Measurements from ENCODE around the gene NKPD1. TPM values are rescaled to one million over a fixed set of nuclear protein-coding genes. Genes with fewer than 3 reads are reported as not detected.

NKPD1 gene
- polyA plus RNA-seq, 1 of the 3 experiments (the other 2 are of a cell fraction): 0.12 TPM

DNA sequence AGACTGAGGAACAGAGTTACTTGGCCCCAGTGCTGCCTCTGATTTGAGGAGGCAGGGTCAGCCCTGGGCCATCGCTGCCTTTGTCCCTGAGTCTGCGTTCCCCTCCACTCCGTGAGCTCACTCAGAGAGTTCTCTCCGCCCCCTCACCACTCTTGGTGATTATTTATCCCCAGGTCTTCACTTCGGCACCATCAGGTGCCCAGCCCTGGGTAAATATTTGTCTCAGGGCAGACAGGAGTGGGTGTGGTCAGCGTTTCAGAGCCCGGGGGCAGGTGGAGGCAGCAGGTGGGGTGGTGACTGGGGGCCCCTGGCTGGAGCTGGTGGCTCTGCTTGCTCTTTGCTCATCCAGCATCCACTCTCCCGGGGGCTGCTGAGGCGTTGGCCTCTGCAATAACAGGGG lies 47.2 kb downstream of the NKPD1 start:
- Histone ChIP-seq H3K9me2 (no peaks in the 10 kb centered on the region), H3F3A (replicated peaks; ENCODE audit: insufficient read depth) (no peaks in the 10 kb centered on the region), H4K20me1 (ENCODE audit: insufficient read depth) (peaks cover 94% of the 10 kb centered on the region), H3K27me3 (ENCODE audit: insufficient read depth) (no peaks in the 10 kb centered on the region), H3K36me3 (replicated peaks in 1 of 2; ENCODE audit: control insufficient read depth in 1 of 2, insufficient read depth in 2 of 2, low read length in 1 of 2) (no peaks in the 10 kb centered on the region), H3K79me2 (ENCODE audit: insufficient read depth) (peaks cover 90% of the 10 kb centered on the region), H2AFZ (ENCODE audit: low read depth) (no peak overlapping the region), H3K27ac (ENCODE audit: low read depth in 2 of 2, low read length in 1 of 2) (no peak overlapping the region), H3K4me2 (no peak overlapping the region), H3K9me3 (no peaks in the 10 kb centered on the region), H3K4me3 (ENCODE audit: low read depth in 2 of 2, low read length in 1 of 2) (no peak overlapping the region), H3K4me1 (ENCODE audit: control insufficient read depth in 1 of 2, insufficient read depth in 2 of 2, low read depth in 1 of 2, low read length in 1 of 2) (peaks cover 0 to 4% of the 10 kb centered on the region in 2 experiments; a peak in 1 of 4 replicates), H3K9ac (no peak overlapping the region)
- TF ChIP-seq ELF1 (IDR thresholded peaks at IDR 0.05) (no peak), SIN3A (IDR thresholded peaks at IDR 0.05; ENCODE audit: borderline replicate concordance, low read depth, low read length) (no peak), POLR2AphosphoS5 (IDR thresholded peaks at IDR 0.05; ENCODE audit: low read depth, low read length) (no peak), RCOR1 (IDR thresholded peaks at IDR 0.05; ENCODE audit: low read length) (no peak), CHD2 (IDR thresholded peaks at IDR 0.05; ENCODE audit: low read length, partially characterized antibody) (no peak), GABPA (IDR thresholded peaks at IDR 0.05; ENCODE audit: low read depth) (no peak), MXI1 (IDR thresholded peaks at IDR 0.05; ENCODE audit: low read depth, low read length) (no peak), RXRA (IDR thresholded peaks at IDR 0.05; ENCODE audit: borderline replicate concordance, low read depth) (no peak), MEF2A (IDR thresholded peaks at IDR 0.05; ENCODE audit: borderline replicate concordance, low read depth) (no peak), EZH2phosphoT487 (IDR thresholded peaks at IDR 0.05; ENCODE audit: borderline replicate concordance, low read depth) (no peak), TCF12 (IDR thresholded peaks at IDR 0.05) (no peak), YY1 (IDR thresholded peaks at IDR 0.05; ENCODE audit: low read depth) (no peak), JUND (IDR thresholded peaks at IDR 0.05) (no peak), GATA2 (CRISPR knock-in tag; IDR thresholded peaks at IDR 0.05) (no peak), NFIC (IDR thresholded peaks at IDR 0.05; ENCODE audit: borderline replicate concordance) (no peak)
- TF ChIP-seq, protein P1, sequence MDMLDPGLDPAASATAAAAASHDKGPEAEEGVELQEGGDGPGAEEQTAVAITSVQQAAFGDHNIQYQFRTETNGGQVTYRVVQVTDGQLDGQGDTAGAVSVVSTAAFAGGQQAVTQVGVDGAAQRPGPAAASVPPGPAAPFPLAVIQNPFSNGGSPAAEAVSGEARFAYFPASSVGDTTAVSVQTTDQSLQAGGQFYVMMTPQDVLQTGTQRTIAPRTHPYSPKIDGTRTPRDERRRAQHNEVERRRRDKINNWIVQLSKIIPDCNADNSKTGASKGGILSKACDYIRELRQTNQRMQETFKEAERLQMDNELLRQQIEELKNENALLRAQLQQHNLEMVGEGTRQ (IDR thresholded peaks at IDR 0.05; ENCODE audit: borderline replicate concordance, low read depth, low read length): no peak
- TF ChIP-seq, protein P2, sequence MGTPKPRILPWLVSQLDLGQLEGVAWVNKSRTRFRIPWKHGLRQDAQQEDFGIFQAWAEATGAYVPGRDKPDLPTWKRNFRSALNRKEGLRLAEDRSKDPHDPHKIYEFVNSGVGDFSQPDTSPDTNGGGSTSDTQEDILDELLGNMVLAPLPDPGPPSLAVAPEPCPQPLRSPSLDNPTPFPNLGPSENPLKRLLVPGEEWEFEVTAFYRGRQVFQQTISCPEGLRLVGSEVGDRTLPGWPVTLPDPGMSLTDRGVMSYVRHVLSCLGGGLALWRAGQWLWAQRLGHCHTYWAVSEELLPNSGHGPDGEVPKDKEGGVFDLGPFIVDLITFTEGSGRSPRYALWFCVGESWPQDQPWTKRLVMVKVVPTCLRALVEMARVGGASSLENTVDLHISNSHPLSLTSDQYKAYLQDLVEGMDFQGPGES (IDR thresholded peaks at IDR 0.05; ENCODE audit: low read depth, low read length): no peak
- TF ChIP-seq, protein P3, sequence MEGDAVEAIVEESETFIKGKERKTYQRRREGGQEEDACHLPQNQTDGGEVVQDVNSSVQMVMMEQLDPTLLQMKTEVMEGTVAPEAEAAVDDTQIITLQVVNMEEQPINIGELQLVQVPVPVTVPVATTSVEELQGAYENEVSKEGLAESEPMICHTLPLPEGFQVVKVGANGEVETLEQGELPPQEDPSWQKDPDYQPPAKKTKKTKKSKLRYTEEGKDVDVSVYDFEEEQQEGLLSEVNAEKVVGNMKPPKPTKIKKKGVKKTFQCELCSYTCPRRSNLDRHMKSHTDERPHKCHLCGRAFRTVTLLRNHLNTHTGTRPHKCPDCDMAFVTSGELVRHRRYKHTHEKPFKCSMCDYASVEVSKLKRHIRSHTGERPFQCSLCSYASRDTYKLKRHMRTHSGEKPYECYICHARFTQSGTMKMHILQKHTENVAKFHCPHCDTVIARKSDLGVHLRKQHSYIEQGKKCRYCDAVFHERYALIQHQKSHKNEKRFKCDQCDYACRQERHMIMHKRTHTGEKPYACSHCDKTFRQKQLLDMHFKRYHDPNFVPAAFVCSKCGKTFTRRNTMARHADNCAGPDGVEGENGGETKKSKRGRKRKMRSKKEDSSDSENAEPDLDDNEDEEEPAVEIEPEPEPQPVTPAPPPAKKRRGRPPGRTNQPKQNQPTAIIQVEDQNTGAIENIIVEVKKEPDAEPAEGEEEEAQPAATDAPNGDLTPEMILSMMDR (IDR thresholded peaks at IDR 0.05): no peak
- TF ChIP-seq, protein P4, sequence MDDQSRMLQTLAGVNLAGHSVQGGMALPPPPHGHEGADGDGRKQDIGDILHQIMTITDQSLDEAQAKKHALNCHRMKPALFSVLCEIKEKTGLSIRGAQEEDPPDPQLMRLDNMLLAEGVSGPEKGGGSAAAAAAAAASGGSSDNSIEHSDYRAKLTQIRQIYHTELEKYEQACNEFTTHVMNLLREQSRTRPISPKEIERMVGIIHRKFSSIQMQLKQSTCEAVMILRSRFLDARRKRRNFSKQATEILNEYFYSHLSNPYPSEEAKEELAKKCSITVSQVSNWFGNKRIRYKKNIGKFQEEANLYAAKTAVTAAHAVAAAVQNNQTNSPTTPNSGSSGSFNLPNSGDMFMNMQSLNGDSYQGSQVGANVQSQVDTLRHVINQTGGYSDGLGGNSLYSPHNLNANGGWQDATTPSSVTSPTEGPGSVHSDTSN (IDR thresholded peaks at IDR 0.05): no peak
- TF ChIP-seq, protein P5, sequence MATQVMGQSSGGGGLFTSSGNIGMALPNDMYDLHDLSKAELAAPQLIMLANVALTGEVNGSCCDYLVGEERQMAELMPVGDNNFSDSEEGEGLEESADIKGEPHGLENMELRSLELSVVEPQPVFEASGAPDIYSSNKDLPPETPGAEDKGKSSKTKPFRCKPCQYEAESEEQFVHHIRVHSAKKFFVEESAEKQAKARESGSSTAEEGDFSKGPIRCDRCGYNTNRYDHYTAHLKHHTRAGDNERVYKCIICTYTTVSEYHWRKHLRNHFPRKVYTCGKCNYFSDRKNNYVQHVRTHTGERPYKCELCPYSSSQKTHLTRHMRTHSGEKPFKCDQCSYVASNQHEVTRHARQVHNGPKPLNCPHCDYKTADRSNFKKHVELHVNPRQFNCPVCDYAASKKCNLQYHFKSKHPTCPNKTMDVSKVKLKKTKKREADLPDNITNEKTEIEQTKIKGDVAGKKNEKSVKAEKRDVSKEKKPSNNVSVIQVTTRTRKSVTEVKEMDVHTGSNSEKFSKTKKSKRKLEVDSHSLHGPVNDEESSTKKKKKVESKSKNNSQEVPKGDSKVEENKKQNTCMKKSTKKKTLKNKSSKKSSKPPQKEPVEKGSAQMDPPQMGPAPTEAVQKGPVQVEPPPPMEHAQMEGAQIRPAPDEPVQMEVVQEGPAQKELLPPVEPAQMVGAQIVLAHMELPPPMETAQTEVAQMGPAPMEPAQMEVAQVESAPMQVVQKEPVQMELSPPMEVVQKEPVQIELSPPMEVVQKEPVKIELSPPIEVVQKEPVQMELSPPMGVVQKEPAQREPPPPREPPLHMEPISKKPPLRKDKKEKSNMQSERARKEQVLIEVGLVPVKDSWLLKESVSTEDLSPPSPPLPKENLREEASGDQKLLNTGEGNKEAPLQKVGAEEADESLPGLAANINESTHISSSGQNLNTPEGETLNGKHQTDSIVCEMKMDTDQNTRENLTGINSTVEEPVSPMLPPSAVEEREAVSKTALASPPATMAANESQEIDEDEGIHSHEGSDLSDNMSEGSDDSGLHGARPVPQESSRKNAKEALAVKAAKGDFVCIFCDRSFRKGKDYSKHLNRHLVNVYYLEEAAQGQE (IDR thresholded peaks at IDR 0.05; ENCODE audit: low read depth, low read length): no peak
- ChIA-PET CTCF (interaction anchor here (0.8 to 1.7 kb wide), 3 partner anchors 13 to 326 kb away, joined by 3 to 4 read pairs (median 4); no protein-coding TSS in a partner anchor), POLR2A (interaction anchor here (1.3 kb wide), 1 partner anchor 21 kb away, joined by 4 read pairs; the partner anchor contains the start of gene PPP1R37)
- WGBS (ENCODE audit: low lambda C conversion rate): 66% methylated on average over 5 of the region's 9 CpGs
- DNase-seq: no peak
